Stimulated activated CD4-positive, alpha-beta T cell treated with anti-CD3 and anti-CD28 coated beads, Interleukin-2, amount 100 ng/mL, for 24 hours (primary cell): ENCODE measurements around the gene SLC35F5.
"Not testable (repeated sequence)": the region's sequence is repeated elsewhere in the genome, so short reads cannot be mapped to it uniquely, and the experiment has no call there.

Source experiments
- DNase-seq, 2 donors: peaks; one replicate each; pipeline ENCODE4 v3.0.0-alpha.2; 2020

The SLC35F5 gene

DNA sequence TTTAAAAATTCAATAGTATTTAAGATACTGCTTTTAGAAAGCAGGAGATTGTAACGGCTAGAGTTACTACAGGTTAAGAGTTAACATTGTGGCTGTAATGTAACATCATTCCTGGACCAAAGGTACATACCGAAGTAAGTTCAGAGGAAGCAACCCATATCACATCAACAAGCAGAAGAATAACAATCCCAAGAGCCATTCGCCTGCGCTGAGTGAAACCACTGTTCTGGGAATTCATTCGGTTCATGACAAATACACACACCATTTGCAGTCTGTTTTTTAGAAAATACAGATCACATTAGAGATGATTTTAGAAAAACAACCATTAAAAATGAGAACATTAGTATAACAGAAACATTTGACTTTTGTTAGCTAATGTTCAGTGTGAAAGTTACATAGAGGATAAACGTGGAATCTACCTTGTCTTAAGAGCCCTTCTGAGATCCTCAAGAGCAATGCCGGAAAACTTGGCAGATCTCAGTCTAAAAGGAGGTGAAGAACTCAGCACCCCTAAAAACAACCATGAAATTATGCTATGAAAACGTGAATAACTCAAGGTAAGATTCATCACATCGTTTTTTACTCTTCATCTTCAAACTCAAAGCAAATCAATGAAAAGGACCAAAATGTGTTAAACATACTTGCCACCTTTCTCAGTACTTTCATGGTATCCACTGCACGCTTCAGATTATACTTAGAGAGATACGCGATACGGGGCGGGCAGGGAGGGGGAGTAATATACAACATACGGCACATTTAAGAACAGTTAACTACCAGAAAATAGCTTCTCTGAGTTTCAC, 1.2 kb downstream of the SLC35F5 start:
- no peak for DNase-seq

DNA sequence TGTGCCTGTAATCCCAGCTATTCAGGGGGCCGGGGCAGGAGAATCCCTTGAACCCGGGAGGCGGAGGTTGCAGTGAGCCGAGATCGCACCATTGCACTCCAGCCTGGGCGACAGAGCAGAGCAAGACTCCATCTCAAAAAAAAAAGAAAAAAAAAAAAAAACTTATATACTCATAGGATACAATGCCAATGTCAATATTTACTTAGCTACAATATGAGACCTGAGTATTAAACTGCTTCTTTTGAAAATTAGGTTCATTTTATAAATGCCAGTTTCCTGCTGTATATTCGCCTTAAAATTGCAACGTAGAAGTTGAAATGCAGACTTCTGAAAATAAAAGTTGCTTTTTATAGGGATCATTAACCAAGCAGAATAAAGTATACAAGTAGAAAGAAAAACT, 2.3 kb downstream of the SLC35F5 start:
- no peak for DNase-seq

DNA sequence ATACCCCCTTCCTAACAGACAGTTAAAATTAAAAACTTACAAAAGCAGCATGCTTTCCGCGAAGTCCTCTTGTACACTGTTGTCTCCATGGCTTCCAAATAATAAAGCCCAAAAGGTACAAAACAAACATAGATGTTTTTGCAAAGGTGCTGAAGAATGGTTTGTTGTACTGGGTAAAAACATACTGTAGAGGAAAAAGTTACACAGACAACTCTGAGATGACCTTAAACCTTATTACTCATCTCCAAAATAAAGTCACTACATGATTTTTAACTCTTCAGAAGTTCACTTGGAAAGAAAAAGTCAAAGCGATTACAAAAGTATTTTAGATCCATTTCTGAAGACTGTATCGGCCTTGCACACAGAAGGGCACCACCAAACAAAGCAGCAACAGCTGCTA, 6.1 kb downstream of the SLC35F5 start:
- no peak for DNase-seq

DNA sequence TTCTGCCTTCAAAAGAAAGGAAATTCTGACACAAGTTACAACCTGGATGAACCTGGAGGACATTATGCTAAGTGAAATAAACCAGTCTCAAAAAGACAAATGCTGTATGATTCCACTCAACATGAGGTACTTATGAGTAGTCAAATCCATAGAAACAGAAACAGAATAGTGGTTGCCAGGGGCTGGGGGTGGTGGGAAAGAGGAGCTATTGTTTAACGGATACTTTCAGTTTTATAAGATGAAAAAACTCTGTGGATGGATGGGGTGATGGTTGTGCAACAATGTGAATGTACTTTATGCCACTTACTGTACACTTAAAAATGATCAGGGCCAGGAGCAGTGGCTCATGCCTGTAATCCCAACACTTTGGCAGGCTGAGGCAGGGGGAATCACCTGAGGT, 15.4 kb downstream of the SLC35F5 start:
- DNase-seq: no peak

DNA sequence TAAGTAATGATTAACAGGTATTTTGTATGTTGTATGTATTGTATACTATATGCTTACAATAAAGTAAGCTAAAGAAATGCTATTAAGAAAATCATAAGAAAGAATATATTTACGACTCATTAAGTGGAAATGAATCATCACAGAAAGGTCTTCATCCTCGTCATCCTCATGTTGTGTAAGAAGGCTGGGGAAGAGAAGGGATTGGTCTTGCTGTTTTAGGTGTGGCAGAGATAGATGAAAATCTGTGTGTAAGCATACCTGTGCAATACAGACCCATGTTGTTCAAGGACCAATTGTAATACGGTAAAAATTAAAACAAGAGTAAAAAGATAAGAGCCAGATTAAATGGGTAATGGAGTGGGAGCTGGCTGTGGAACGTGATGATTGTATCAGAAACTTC, 16.6 kb downstream of the SLC35F5 start:
- no peak for DNase-seq

DNA sequence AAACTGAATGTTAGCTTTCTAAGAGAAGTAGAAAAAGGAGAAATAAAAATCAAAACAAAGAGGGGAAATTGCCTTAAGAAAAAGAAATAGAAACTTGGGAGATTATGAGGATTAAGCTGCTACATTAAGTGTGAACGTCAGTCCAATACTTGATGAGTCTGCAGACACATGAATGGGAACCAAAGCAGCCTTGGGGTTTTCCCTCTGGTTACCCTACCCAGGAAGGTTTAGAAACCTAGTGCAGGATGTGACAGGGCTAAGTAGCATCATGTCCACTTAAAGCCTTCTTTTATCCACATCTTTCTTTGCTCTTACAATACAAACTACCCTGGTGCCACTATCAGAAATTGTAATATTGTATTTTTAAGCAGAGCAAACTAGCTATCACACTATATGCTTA, 22.3 kb downstream of the SLC35F5 start:
- no peak for DNase-seq

DNA sequence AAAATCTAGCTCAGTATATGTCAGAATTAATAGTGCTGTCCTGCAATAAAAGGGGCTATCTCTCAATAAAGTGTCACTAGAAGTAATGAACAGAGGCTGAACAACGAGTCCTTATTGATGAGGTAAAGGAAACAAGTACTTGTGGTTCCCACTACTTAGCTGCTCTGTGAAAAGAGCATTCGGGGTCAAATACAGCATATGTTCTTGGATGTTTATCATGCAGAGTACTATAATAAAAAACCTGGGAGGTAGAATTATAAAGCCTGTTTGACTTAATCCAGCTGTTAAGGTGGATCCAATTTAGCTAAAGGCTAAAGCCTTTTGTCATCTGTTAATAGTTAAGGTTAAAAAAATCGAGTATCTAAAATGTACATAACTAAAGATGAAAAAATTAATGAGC, 32.4 kb downstream of the SLC35F5 start:
- DNase-seq: no peak

DNA sequence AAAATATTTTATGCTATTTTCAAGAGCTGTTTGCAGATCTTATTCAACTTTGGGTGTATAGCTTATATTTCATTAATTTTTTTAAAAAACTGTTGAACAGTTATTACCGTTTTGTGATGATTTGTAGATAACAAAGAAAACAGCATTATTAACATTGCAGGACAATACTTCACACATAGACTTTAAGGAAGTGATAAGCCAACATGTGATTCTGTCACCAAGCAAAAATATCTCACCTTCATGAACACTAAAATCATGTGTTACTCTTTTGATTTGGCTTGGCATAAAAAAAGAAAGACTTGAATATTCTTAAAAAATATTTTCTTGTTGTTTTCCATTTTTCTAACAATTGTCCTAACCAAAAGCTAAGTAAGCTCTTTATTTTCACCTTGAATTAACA, 33.0 kb downstream of the SLC35F5 start:
- DNase-seq: no peak

DNA sequence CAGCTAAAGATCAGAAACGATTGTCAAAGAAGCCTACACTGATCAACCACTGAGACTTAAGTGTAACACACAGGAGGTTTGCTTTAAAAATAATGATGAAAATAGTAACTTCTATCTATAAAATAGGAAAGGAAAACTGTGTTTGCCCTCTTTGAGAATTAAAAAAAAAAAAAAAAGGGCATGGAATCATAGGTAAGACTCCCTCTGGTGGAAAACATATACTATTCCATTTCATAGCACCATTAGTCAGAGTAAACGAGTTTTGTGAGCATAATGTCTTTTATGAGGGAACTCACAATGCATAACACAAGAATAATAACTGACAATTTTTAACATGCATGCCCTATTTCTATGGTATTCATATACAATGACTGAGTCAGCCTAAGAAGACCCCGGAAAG, 36.3 kb downstream of the SLC35F5 start:
- DNase-seq: no peak

DNA sequence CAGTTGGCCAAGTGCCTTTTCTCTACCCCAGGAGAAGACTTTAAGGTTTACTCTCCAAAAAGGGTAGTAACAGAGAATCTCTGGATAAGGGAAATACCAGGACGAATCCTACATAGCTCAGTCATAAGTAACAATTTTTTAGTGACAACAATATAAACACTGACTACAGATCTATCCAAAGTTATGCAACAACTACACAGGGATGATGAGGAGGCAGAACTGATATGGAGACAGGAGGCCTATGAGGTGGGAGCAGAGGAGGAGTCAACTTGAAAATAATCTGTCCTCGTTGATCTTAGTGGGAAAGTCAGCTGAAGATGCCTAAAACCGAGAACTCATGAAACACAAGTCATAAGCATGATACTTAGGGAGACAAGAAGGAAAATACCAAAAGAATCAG, 40.2 kb downstream of the SLC35F5 start:
- DNase-seq: no peak

DNA sequence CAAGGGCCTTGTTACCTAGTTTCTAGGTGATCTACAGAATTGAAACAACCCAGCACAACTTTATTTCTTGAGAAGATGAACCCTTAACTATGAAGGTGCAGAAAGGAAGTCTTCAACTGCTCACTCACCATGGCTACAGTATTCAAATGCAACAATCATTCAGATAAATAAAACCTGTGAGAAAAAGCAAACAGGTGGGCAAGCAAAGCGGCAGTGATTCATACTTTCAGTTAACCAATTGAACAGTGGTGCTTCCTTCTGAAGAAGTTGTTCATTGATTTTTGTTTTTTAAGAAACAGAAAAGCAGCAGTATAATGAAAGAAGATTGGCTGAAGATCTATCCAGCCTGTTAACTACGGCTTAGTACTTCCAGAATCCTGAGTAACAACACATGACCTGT, 43.5 kb downstream of the SLC35F5 start:
- DNase-seq: no peak

DNA sequence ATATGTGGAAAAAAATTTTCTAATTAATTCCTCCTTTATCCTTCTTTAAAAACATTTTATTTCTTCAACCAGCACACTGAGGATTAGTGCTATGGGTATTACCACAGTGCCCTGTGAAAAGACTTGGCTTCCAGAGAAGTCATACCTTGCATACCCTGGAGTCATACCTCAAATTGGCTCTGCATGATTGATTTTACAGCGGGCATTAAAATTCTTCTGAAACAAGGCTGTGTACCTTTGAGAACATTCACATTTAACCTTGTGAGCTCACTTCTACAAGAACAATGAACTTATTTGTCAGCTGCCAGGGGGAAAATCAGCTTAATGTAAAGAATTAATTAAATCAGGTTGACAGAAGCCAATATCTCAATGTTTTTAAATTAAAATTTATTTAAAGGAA, 44.6 kb downstream of the SLC35F5 start:
- DNase-seq: no peak

DNA sequence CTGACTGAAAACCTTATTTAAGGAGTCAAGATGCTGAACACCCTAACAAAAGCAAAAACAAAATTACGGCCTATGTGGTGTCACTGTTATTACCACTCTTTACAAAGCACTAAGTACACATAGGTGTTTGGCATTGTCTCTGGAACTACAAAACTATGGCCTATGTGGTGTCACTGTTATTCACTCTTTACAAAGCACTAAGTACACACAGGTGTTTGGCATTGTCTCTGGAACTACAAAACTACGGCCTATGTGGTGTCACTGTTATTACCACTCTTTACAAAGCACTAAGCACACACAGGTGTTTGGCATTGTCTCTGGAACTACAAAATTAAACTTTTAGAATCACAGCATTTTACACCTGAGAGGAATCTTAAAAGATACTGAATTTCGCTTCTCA, 47.4 kb downstream of the SLC35F5 start:
- no peak for DNase-seq

DNA sequence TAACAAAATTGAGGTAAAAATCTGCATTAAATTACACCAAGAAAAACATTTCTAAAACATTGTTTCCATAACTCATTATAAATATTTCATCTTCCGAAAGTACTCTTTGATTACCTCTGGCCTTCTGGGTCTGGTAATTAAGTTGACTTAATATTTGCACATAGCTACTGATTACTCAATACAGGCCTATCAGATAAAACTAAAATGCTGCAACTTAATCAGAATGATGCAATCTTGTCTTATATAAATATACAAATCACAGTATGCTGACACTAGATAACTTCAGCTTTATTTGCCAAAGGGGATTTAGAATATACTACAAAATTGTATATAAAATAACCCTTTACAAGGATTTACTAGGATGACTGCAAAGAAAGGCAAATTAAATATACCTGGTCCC, 49.3 kb downstream of the SLC35F5 start:
- DNase-seq: no peak

DNA sequence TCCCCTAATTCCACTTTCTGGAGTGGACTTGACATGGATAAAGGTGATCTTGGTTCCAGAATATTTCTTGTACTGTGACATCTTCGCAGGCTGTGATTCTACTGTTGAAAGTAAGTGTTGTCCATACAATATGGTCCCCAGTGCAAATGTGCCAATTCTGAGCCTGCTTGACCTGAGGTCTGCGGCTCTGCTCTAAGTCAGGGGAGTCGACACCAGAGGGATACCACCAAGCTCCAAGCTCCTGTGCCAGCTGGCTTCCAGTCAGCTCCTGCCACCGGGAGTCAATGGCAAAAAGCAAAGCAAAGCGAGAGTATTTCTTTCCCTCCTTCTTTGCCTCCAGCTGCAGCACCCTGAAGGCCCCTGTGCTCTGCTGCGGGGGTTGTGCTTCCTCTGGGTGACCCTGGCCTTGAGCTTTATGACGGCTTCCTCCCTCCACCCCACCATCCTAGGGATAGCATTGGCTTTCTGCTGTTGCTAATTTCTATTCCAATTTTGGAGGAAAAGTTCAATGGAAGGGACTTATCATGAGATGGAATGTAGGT, 50.4 kb downstream of the SLC35F5 start:
- DNase-seq: no peak

DNA sequence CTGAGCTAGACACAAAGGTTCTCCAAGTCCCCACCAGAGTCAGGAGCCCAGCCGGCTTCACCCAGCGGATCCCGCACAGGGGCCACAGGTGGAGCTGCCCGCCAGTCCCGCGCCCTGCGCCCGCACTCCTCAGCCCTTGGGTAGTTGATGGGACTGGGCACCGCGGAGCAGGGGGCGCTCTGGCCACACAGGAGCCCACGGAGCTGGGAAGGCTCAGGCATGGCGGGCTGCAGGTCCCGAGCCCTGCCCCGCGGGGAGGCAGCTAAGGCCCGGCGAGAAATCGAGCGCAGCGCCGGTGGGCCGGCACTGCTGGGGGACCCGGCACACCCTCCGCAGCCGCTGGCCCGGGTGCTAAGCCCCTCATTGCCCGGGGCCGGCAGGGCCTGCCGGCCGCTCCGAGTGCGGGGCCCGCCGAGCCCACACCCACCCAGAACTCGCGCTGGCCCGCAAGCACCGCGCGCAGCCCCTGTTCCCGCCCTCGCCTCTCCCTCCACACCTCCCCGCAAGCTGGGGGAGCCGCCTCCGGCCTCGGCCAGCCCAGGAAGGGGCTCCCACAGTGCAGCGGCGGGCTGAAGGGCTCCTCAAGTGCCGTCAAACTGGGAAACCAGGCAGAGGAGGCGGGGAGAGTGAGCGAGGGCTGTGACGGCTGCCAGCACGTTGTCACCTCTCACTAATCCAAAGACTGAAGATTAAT, 52.0 kb downstream of the SLC35F5 start:
- DNase-seq: not testable (repeated sequence)

DNA sequence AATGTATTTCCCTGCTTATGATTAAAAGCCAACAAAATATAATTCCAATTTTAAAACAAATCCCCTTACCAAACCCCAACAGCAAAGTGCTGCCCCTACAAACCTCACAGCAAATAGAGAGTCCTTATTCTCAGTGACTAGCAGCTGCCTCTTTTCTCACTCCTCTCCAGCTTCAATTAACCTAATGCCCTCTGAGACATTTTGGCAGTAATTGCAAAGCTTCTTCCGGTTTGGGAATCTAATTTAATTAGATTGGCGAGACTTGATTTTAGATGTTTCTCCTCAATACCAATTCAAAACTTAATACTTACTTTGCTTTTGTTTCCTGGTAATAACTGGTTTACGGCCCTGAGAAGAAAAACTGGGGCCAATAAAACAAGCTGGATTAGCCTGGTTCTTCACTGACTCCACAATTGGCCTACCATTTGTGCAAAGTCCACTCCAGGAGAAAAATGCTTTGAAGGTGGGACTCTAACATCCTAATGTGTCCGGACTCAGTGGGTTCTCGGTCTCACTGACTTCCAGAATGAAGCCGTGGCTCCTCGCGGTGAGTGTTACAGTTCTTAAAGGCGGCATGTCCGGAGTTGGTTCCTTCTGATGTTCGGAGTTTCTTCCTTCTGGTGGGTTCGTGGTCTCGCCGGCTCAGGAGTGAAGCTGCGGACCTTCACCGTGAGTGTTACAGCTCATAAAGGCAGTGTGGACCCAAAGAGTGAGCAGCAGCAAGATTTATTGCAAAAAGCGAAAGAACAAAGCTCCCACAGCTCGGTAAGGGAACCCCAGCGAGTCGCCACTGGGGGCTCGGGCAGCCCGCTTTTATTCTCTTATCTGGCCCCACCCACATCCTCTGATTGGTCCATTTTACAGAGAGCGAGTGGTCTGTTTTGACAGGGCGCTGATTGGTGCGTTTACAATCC, 52.8 kb downstream of the SLC35F5 start:
- DNase-seq: no peak

DNA sequence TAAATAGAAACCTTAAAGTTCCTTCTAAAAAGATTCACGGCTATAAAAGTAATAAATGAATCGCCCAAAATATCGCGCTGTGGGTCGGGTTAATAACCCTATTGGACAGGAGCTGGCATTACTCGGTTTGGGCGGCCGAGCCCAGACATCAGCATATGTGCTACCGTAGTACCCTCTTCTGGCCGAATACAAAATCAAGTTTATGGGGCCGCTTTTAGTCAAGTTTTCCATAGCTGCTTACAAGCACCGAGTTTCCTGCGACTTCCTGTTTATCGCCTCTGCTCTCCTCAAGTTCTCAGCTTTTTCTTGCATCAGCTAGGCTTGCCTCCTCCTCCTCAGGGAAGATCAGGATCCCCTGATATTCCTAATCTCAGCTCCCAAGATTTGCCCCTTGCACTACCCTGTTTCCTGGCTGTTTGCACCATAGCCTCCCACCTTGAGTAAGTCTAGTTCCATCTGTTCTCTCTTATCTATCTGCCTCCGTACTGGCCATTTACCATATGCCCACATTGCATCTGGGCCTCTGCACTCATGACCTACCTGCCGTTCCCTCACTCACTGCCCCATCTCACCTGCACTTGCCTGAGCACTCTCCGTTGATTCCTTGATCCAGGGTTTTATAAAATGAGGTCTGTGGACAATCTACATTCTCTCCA, 56.1 kb downstream of the SLC35F5 start:
- DNase-seq: peak; percentile 52 to 61

DNA sequence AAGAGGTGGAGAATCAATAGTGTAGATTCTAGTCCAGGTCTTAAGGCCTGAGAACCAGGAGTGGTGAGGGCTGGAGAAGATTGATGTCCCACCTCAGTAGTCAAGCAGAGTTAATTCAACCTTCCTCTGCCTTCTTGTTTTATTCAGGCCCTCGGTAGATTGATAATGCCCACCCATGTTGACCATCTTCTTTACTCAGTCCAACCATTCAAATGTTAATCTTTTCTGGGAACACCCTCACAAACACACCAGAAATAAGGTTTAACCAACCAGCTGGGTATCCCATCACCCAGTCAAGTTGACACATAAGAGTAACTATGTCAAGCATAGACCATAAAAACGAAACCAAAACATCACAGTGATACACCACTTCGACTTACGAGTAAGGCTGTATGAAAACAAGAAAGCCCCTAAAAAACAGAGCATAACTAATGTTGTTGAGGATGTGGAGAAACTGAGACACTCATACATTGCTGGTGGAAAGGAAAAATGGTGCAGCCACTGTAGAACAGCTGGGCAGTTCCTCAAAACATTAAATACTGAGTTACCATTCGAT, 57.5 kb downstream of the SLC35F5 start:
- DNase-seq: no peak

DNA sequence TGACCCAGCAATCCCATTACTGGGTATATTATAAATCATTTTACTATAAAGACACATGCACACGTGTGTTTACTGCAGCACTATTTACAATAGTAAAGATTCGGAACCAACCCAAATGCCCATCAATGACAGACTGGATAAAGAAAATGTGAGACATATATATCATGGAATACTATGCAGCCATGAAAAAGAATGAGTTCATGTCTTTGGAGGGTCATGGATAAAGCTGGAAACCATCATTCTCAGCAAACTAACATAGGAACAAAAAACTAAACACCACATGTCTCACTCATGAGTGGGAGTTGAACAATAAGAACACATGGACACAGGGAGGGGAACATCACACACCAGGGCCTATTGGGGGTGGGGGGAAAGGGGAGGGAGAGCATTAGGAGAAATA, 58.2 kb downstream of the SLC35F5 start:
- DNase-seq: not testable (repeated sequence)

DNA sequence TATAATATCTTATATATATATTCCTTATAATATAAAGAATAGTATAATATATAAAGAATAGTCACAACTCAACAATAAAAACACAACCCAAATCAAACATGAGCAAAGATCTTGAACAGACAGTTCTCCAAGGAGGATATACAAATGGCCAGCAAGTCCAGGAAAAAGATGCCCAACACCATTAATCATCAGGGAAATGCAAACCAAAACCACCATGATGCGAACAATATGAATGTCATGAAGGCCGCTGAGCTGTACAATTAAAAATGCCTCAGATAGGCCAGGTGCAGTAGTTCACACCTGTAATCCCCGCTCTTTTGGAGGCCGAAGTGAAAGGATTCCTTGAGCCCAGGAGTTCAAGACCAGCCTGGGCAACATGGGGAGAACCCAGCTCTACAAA, 58.9 kb downstream of the SLC35F5 start:
- DNase-seq: no peak

DNA sequence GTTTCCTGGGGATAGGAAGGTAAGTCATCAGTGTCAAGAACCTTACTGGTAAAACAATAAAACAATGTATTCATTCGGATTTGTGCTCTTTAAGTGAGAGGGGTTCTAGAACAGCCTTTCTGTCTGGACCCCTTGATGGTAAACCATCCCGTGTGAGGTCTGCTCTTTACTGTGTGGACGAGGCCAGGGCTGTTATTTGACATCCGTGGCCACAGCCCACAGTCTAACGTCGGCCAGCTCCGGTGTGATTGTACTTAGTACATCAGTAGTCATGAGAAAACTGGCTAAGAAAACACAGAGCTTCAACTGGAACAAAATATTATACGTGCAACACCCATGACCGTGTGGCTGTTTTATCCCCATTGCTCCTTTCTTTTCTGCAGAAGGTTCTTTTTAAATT, 62.0 kb downstream of the SLC35F5 start:
- no peak for DNase-seq
